ENCODE measurements around the gene METTL1.

Gene METTL1

GRCh38 chr12:57807285-57807684 lies 35.4 kb upstream of the METTL1 start:
- TF ChIP-seq, protein P1, sequence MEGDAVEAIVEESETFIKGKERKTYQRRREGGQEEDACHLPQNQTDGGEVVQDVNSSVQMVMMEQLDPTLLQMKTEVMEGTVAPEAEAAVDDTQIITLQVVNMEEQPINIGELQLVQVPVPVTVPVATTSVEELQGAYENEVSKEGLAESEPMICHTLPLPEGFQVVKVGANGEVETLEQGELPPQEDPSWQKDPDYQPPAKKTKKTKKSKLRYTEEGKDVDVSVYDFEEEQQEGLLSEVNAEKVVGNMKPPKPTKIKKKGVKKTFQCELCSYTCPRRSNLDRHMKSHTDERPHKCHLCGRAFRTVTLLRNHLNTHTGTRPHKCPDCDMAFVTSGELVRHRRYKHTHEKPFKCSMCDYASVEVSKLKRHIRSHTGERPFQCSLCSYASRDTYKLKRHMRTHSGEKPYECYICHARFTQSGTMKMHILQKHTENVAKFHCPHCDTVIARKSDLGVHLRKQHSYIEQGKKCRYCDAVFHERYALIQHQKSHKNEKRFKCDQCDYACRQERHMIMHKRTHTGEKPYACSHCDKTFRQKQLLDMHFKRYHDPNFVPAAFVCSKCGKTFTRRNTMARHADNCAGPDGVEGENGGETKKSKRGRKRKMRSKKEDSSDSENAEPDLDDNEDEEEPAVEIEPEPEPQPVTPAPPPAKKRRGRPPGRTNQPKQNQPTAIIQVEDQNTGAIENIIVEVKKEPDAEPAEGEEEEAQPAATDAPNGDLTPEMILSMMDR (IDR thresholded peaks at IDR 0.05; ENCODE audit: insufficient read depth, missing control alignments), result no peak

GRCh38 chr12:57806677-57807076 lies 34.8 kb upstream of the METTL1 start:
- FAIRE-seq (no peak), DNase-seq (ENCODE audit: insufficient read length, low spot score) (no peak)
- TF ChIP-seq, protein P1 (IDR thresholded peaks at IDR 0.05; ENCODE audit: insufficient read depth, missing control alignments), result no peak

More at GRCh38 chr12:57807285-57807684, 35.4 kb upstream of the METTL1 start:
- DNase-seq (ENCODE audit: insufficient read length, low spot score), result no peak
- FAIRE-seq, result no peak

- TF ChIP-seq, protein P1 (IDR thresholded peaks at IDR 0.05; ENCODE audit: insufficient read depth, missing control alignments), result peak; percentile 61
- FAIRE-seq (no peak), DNase-seq (ENCODE audit: insufficient read length, low spot score) (no peak)
These were observed 31.5 kb upstream of the METTL1 start for GRCh38 chr12:57803319-57803893.

- DNase-seq (ENCODE audit: insufficient read length, low spot score) (no peak), FAIRE-seq (no peak)
- TF ChIP-seq, protein P1 (IDR thresholded peaks at IDR 0.05; ENCODE audit: insufficient read depth, missing control alignments), result no peak
These were observed 30.7 kb upstream of the METTL1 start for GRCh38 chr12:57802607-57803006.

DNA sequence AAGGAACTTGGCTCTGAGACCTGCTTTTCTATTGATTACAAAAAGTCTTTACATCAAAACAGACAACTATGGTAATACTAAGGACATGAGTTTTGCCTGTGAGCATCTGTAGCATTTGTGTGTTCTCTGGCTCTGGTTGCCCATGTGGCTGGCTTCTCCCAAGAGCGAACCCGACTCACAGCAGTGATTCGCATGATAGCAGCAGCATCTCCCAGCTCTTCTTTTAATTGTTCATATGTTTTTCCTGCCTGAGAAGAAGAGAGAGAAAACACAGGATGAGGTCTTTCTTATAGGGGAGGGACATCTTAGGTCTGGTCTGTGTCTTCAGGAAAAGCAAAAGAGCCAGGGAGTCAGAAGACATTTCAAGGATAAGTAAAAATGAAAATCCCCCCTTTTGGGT lies 29.1 kb upstream of the METTL1 start:
- TF ChIP-seq, protein P1 (IDR thresholded peaks at IDR 0.05; ENCODE audit: insufficient read depth, missing control alignments), result no peak
- DNase-seq (ENCODE audit: insufficient read length, low spot score) (no peak), FAIRE-seq (no peak)

GRCh38 chr12:57797933-57798332 lies 26.0 kb upstream of the METTL1 start:
- FAIRE-seq, result no peak
- no peak for DNase-seq (ENCODE audit: insufficient read length, low spot score)
- TF ChIP-seq, protein P1 (IDR thresholded peaks at IDR 0.05; ENCODE audit: insufficient read depth, missing control alignments), result no peak

DNA sequence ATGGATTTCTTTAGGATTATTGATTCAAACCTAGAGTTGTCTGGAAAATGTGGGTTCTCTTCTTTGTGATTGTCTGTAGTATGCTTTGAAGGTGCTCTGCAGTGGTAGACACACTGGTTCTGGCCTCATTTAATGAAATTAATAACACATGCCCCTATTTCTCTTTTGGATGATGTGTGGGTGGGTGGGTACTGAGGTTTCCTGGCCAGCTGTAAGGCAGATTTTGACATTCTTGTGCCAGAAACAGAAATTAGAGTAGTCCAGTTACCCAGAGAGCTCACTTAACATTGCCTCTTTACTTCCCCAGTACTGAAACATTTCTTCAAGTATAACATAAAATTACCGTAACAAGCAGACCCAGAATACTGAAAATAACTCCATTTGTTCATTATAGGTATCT lies 25.1 kb upstream of the METTL1 start:
- TF ChIP-seq, protein P1 (IDR thresholded peaks at IDR 0.05; ENCODE audit: insufficient read depth, missing control alignments), result no peak
- DNase-seq (ENCODE audit: insufficient read length, low spot score) (no peak), FAIRE-seq (no peak)

Measured in D721Med (cell line).